HG03097 (cell line): Measurements from ENCODE around the gene PRKCQ.
A peak's percentile ranks its signal among the peaks of the same experiment; 100 is the strongest.
"Not testable (repeated sequence)": the region's sequence is repeated elsewhere in the genome, so short reads cannot be mapped to it uniquely, and the experiment has no call there.

ENCODE experiments used
- ATAC-seq: cut with Tn5 transposase; IDR thresholded peaks from one replicate; pipeline ENCODE4 v1.9.1; 2021; ENCODE audit not compliant: unreplicated experiment, low FRiP score

Gene PRKCQ

GRCh38 chr10:6497620-6498019, 82.5 kb downstream of the PRKCQ start:
- ATAC-seq: no peak

- ATAC-seq: no peak
Measured at GRCh38 chr10:6494936-6495592, 85.0 kb downstream of the PRKCQ start.

GRCh38 chr10:6494442-6494819, 85.6 kb downstream of the PRKCQ start:
- ATAC-seq: no peak

- no peak for ATAC-seq
Measured at GRCh38 chr10:6493521-6494441, 86.3 kb downstream of the PRKCQ start.

GRCh38 chr10:6492896-6493295, 87.2 kb downstream of the PRKCQ start:
- ATAC-seq: no peak

- ATAC-seq: no peak
Measured at GRCh38 chr10:6491841-6492609, 88.1 kb downstream of the PRKCQ start.

- ATAC-seq: no peak
Measured at GRCh38 chr10:6490614-6491013, 89.5 kb downstream of the PRKCQ start.

GRCh38 chr10:6487920-6488319, 92.2 kb downstream of the PRKCQ start:
- ATAC-seq: no peak

GRCh38 chr10:6486309-6486708, 93.8 kb downstream of the PRKCQ start:
- ATAC-seq: no peak

GRCh38 chr10:6482737-6483357, 97.2 kb downstream of the PRKCQ start:
- no peak for ATAC-seq

- ATAC-seq: no peak
Measured at GRCh38 chr10:6478722-6479121, 101.4 kb downstream of the PRKCQ start.

- no peak for ATAC-seq
Measured at GRCh38 chr10:6476989-6477388, 103.1 kb downstream of the PRKCQ start.

- no peak for ATAC-seq
Measured at GRCh38 chr10:6474871-6475270, 105.2 kb downstream of the PRKCQ start.

- peak; percentile 61 for ATAC-seq
Measured at GRCh38 chr10:6473901-6474370, 106.1 kb downstream of the PRKCQ start.

- peak; percentile 51 for ATAC-seq
Measured at GRCh38 chr10:6473430-6473829, 106.6 kb downstream of the PRKCQ start.

- not testable (repeated sequence) for ATAC-seq
Measured at GRCh38 chr10:6472710-6473005, 107.4 kb downstream of the PRKCQ start.

GRCh38 chr10:6470894-6471618, 109.0 kb downstream of the PRKCQ start:
- ATAC-seq: no peak

GRCh38 chr10:6469661-6470060, 110.4 kb downstream of the PRKCQ start:
- ATAC-seq: no peak

GRCh38 chr10:6465854-6466601, 114.0 kb downstream of the PRKCQ start:
- ATAC-seq: no peak
